Activated CD8-positive, alpha-beta T cell treated with anti-CD3 and anti-CD28 coated beads for 36 hours (primary cell): ENCODE results near the gene PPP2R2C. TPM values are rescaled to one million over a fixed set of nuclear protein-coding genes. Genes with fewer than 3 reads are reported as not detected.

Experiments used
- ATAC-seq: fragments of 200-7000 bp; cut with Tn5 transposase; one replicate; pipeline ENCODE4 v1.10.0; 2021; ENCODE audit warnings: mild to moderate bottlenecking, moderate library complexity
- CTCF ChIA-PET: fragments of 350-600 bp; sonication (Branson Sonifier 250); formaldehyde crosslinking; loops from one replicate; lab custom pipeline; 2021; ENCODE audit warnings: antibody characterized with exemption; lab: Charles Lee
- POLR2A ChIA-PET: fragments of 350-600 bp; sonication (Branson Sonifier 250); formaldehyde crosslinking; loops from one replicate; lab custom pipeline; 2021; ENCODE audit warnings: antibody characterized with exemption; lab: Charles Lee
- DNase-seq: peaks from one replicate; pipeline ENCODE4 v3.0.0-alpha.2; 2020
- H3K27ac Mint-ChIP-seq: one replicate; pipeline ENCODE4 v1.8.0; 2021; ENCODE audit warnings: mild to moderate bottlenecking, mixed read lengths
- H3K27me3 Mint-ChIP-seq: one replicate; pipeline ENCODE4 v1.8.0; 2021; ENCODE audit warnings: mixed read lengths
- H3K36me3 Mint-ChIP-seq: one replicate; pipeline ENCODE4 v1.8.0; 2021; ENCODE audit warnings: low read depth, mixed read lengths
- H3K4me1 Mint-ChIP-seq: one replicate; pipeline ENCODE4 v1.8.0; 2021; ENCODE audit warnings: low read depth, mixed read lengths
- H3K4me3 Mint-ChIP-seq: one replicate; pipeline ENCODE4 v1.8.0; 2021; ENCODE audit warnings: mild to moderate bottlenecking, moderate library complexity, mixed read lengths
- H3K9me3 Mint-ChIP-seq: one replicate; pipeline ENCODE4 v1.8.0; 2021; ENCODE audit warnings: mixed read lengths
- CTCF ChIP-seq: fragments of 200-600 bp; IDR thresholded peaks from one replicate; pipeline ENCODE4 v1.8.0; 2022; ENCODE audit warnings: antibody characterized with exemption, mild to moderate bottlenecking
- intact Hi-C: fragments of 100-400 bp; cut with micrococcal nuclease; formaldehyde crosslinking; loops from one replicate; pipeline ENCODE4 v1.10.0; 2022
- total RNA-seq, 2 experiments: library from RNA; stranded (reverse); gene quantifications; one replicate each; pipeline ENCODE4 v1.2.3, GENCODE V29; 2021

The PPP2R2C gene
- total RNA-seq, 2 experiments from 2014 or later, result not detected

GRCh38 chr4:6425911-6426310 is 46.5 kb downstream of the PPP2R2C start:
- intact Hi-C loops, result no loop called here
- no peak for DNase-seq
- H3K4me1 Mint-ChIP-seq, result no peaks in the 10 kb centered on the region
- H3K27ac Mint-ChIP-seq, result no peak overlapping the region
- H3K9me3 Mint-ChIP-seq, result no peaks in the 10 kb centered on the region
- no peak overlapping the region for H3K4me3 Mint-ChIP-seq
- peaks cover 2% of the 10 kb centered on the region for H3K27me3 Mint-ChIP-seq
- CTCF ChIA-PET, result no interaction called here
- POLR2A ChIA-PET, result no interaction called here
- H3K36me3 Mint-ChIP-seq, result no peaks in the 10 kb centered on the region
- no peak for ATAC-seq
- TF ChIP-seq CTCF, result no peak

- Mint-ChIP-seq H3K9me3 (no peaks in the 10 kb centered on the region), H3K27me3 (peaks cover 2% of the 10 kb centered on the region), H3K4me3 (no peak overlapping the region), H3K4me1 (no peaks in the 10 kb centered on the region), H3K36me3 (no peaks in the 10 kb centered on the region), H3K27ac (no peak overlapping the region)
- no peak for DNase-seq
- ATAC-seq, result no peak
- CTCF ChIA-PET, result no interaction called here
- POLR2A ChIA-PET, result no interaction called here
- intact Hi-C loops, result no loop called here
- no peak for TF ChIP-seq CTCF
Observed at GRCh38 chr4:6425336-6425735, 47.1 kb downstream of the PPP2R2C start.

- DNase-seq (no peak), ATAC-seq (no peak)
- H3K27ac Mint-ChIP-seq, result no peak overlapping the region
- no peak for TF ChIP-seq CTCF
- ChIA-PET CTCF (no interaction called here), POLR2A (no interaction called here)
- no peaks in the 10 kb centered on the region for H3K4me1 Mint-ChIP-seq
- H3K36me3 Mint-ChIP-seq, result no peaks in the 10 kb centered on the region
- intact Hi-C loops, result no loop called here
- H3K27me3 Mint-ChIP-seq, result peaks cover 2% of the 10 kb centered on the region
- H3K9me3 Mint-ChIP-seq, result no peaks in the 10 kb centered on the region
- H3K4me3 Mint-ChIP-seq, result no peak overlapping the region
Observed at GRCh38 chr4:6424425-6424824, 48.0 kb downstream of the PPP2R2C start.

- Mint-ChIP-seq H3K27me3 (peaks cover 2% of the 10 kb centered on the region), H3K4me1 (no peaks in the 10 kb centered on the region), H3K4me3 (no peak overlapping the region), H3K36me3 (no peaks in the 10 kb centered on the region), H3K9me3 (no peaks in the 10 kb centered on the region), H3K27ac (no peak overlapping the region)
- no peak for DNase-seq
- TF ChIP-seq CTCF, result no peak
- intact Hi-C loops, result no loop called here
- ATAC-seq, result no peak
- ChIA-PET POLR2A (no interaction called here), CTCF (no interaction called here)
Observed at GRCh38 chr4:6423575-6423974, 48.8 kb downstream of the PPP2R2C start.

- no peak overlapping the region for H3K4me3 Mint-ChIP-seq
- no peak overlapping the region for H3K27ac Mint-ChIP-seq
- no peaks in the 10 kb centered on the region for H3K4me1 Mint-ChIP-seq
- CTCF ChIA-PET, result no interaction called here
- DNase-seq (no peak), ATAC-seq (no peak)
- POLR2A ChIA-PET, result no interaction called here
- no peaks in the 10 kb centered on the region for H3K36me3 Mint-ChIP-seq
- TF ChIP-seq CTCF, result no peak
- intact Hi-C loops, result no loop called here
- H3K27me3 Mint-ChIP-seq, result peaks cover 2% of the 10 kb centered on the region
- no peaks in the 10 kb centered on the region for H3K9me3 Mint-ChIP-seq
Observed at GRCh38 chr4:6422866-6423265, 49.5 kb downstream of the PPP2R2C start.
